T-helper 2 cell treated with Interferon-gamma antibody and Interleukin-4, amounts not matched to agents 100 ng/mL and 5 ng/mL, for 36 hours (primary cell): Measurements from ENCODE around the gene NNMT. TPM values are rescaled to one million over a fixed set of nuclear protein-coding genes. Genes with fewer than 3 reads are reported as not detected.

Experiments
- intact Hi-C: fragments of 100-400 bp; cut with micrococcal nuclease; formaldehyde crosslinking; loops from one replicate; pipeline ENCODE4 v1.15.1; 2023
- total RNA-seq: library from RNA; stranded (reverse); gene quantifications from 2 replicates; pipeline ENCODE4 v1.2.3, GENCODE V29; 2022

NNMT gene
- total RNA-seq, 1 donor from 2014 or later, result not detected

- intact Hi-C loops, result no loop called here
Measured at GRCh38 chr11:114282488-114282887, 13.7 kb upstream of the NNMT start.

GRCh38 chr11:114283422-114283821, 12.8 kb upstream of the NNMT start:
- intact Hi-C loops, result no loop called here

GRCh38 chr11:114284021-114284420, 12.2 kb upstream of the NNMT start:
- intact Hi-C loops, result no loop called here

GRCh38 chr11:114284914-114285313, 11.3 kb upstream of the NNMT start:
- intact Hi-C loops, result no loop called here

GRCh38 chr11:114285599-114285998, 10.6 kb upstream of the NNMT start:
- intact Hi-C loops, result no loop called here

GRCh38 chr11:114286229-114286628, 10.0 kb upstream of the NNMT start:
- intact Hi-C loops, result no loop called here

GRCh38 chr11:114287154-114287553, 9.0 kb upstream of the NNMT start:
- intact Hi-C loops, result no loop called here

- intact Hi-C loops, result no loop called here
Measured at GRCh38 chr11:114288136-114288535, 8.1 kb upstream of the NNMT start.

- intact Hi-C loops, result no loop called here
Measured at GRCh38 chr11:114289779-114290178, 6.4 kb upstream of the NNMT start.

- intact Hi-C loops, result no loop called here
Measured at GRCh38 chr11:114290503-114291235, 5.5 kb upstream of the NNMT start.

- intact Hi-C loops, result no loop called here
Measured at GRCh38 chr11:114291381-114291780, 4.8 kb upstream of the NNMT start.

GRCh38 chr11:114291842-114292680, 4.1 kb upstream of the NNMT start:
- intact Hi-C loops, result no loop called here

- intact Hi-C loops, result no loop called here
Measured at GRCh38 chr11:114293201-114293711, 2.9 kb upstream of the NNMT start.

GRCh38 chr11:114296605-114297372, 590 bp downstream of the NNMT start:
- intact Hi-C loops, result no loop called here

- intact Hi-C loops, result no loop called here
Measured at GRCh38 chr11:114297806-114298709, 1.9 kb downstream of the NNMT start.

GRCh38 chr11:114298710-114299109, 2.5 kb downstream of the NNMT start:
- intact Hi-C loops, result no loop called here

GRCh38 chr11:114301088-114301487, 4.9 kb downstream of the NNMT start:
- intact Hi-C loops, result no loop called here

- intact Hi-C loops, result no loop called here
Measured at GRCh38 chr11:114301927-114302326, 5.7 kb downstream of the NNMT start.

GRCh38 chr11:114302663-114303062, 6.5 kb downstream of the NNMT start:
- intact Hi-C loops, result no loop called here

- intact Hi-C loops, result no loop called here
Measured at GRCh38 chr11:114304065-114304464, 7.9 kb downstream of the NNMT start.

GRCh38 chr11:114304969-114305368, 8.8 kb downstream of the NNMT start:
- intact Hi-C loops, result no loop called here
